NCI-H226 (cell line): Measurements from ENCODE around the gene ACAT1.
"Not testable (repeated sequence)": the region's sequence is repeated elsewhere in the genome, so short reads cannot be mapped to it uniquely, and the experiment has no call there.

Experiments used
- DNase-seq: peaks from one replicate; pipeline ENCODE4 v3.0.0-alpha.2; 2015

ACAT1 gene

GRCh38 chr11:108147150-108147549 is 25.8 kb downstream of the ACAT1 start:
- no peak for DNase-seq

GRCh38 chr11:108148556-108148955 is 27.2 kb downstream of the ACAT1 start:
- DNase-seq = no peak

GRCh38 chr11:108154591-108154990 is 33.2 kb downstream of the ACAT1 start:
- DNase-seq = no peak

GRCh38 chr11:108160970-108161566 is 39.7 kb downstream of the ACAT1 start:
- no peak for DNase-seq

GRCh38 chr11:108162878-108163277 is 41.5 kb downstream of the ACAT1 start:
- not testable (repeated sequence) for DNase-seq

GRCh38 chr11:108167624-108168023 is 46.3 kb downstream of the ACAT1 start:
- DNase-seq = no peak

GRCh38 chr11:108170184-108170583 is 48.8 kb downstream of the ACAT1 start:
- no peak for DNase-seq

GRCh38 chr11:108177570-108177969 is 56.2 kb downstream of the ACAT1 start:
- DNase-seq = no peak

- DNase-seq = no peak
Measured at GRCh38 chr11:108193725-108194124, 72.4 kb downstream of the ACAT1 start.

- DNase-seq = no peak
Measured at GRCh38 chr11:108196901-108197300, 75.5 kb downstream of the ACAT1 start.
